Trophoblast cell (in vitro differentiated cells and primary cell): ENCODE results near the gene LELP1. TPM values are rescaled to one million over a fixed set of nuclear protein-coding genes. Genes with fewer than 3 reads are reported as not detected.
A peak's percentile ranks its signal among the peaks of the same experiment; 100 is the strongest.

Source experiments
- DNase-seq, 2 donors: peaks; one replicate each; pipeline ENCODE4 v3.0.0-alpha.2; 2016
- H2AFZ ChIP-seq: 2 replicates; pipeline ENCODE4 v1.6.1; 2013; ENCODE audit warnings: low read length, moderate library complexity, mild to moderate bottlenecking; ENCODE audit not compliant: insufficient read depth, poor library complexity
- H2AK5ac ChIP-seq: 2 replicates; pipeline ENCODE4 v1.6.1; 2013; ENCODE audit warnings: mild to moderate bottlenecking, low read length
- H2BK120ac ChIP-seq: 2 replicates; pipeline ENCODE4 v1.6.1; 2013; ENCODE audit warnings: low read length, mild to moderate bottlenecking, moderate library complexity; ENCODE audit not compliant: insufficient read depth, poor library complexity
- H2BK12ac ChIP-seq: 2 replicates; pipeline ENCODE4 v1.6.1; 2013; ENCODE audit warnings: mild to moderate bottlenecking, low read length, moderate library complexity
- H2BK5ac ChIP-seq: 2 replicates; pipeline ENCODE4 v1.6.1; 2013; ENCODE audit warnings: low read length, low read depth, moderate library complexity, mild to moderate bottlenecking; ENCODE audit not compliant: poor library complexity
- H3K14ac ChIP-seq: 2 replicates; pipeline ENCODE4 v1.6.1; 2013; ENCODE audit warnings: mild to moderate bottlenecking, low read length
- H3K18ac ChIP-seq: 2 replicates; pipeline ENCODE4 v1.6.1; 2013; ENCODE audit warnings: mild to moderate bottlenecking, low read length
- H3K23ac ChIP-seq: 2 replicates; pipeline ENCODE4 v1.6.1; 2013; ENCODE audit warnings: low read length
- H3K27ac ChIP-seq: 2 replicates; pipeline ENCODE4 v1.5.1; 2013; ENCODE audit warnings: low read depth, mild to moderate bottlenecking, inconsistent platforms, low read length, moderate library complexity
- H3K27me3 ChIP-seq: 2 replicates; pipeline ENCODE4 v1.6.1; 2013; ENCODE audit warnings: inconsistent platforms, mild to moderate bottlenecking, low read length, moderate library complexity; ENCODE audit not compliant: insufficient read depth
- H3K36me3 ChIP-seq, 2 experiments: 1 replicate in 1 of 2; 2 replicates in 1 of 2; pipeline ENCODE4 v1.6.1; 2013; ENCODE audit warnings: low read length in 2 of 2, mild to moderate bottlenecking in 2 of 2, moderate library complexity in 1 of 2; ENCODE audit not compliant: insufficient read depth in 2 of 2, control insufficient read depth in 1 of 2
- H3K4ac ChIP-seq: 2 replicates; pipeline ENCODE4 v1.6.1; 2013; ENCODE audit warnings: low read depth, mild to moderate bottlenecking, low read length, moderate library complexity
- H3K4me1 ChIP-seq, 2 experiments: 1 replicate in 1 of 2; 2 replicates in 1 of 2; pipeline ENCODE4 v1.6.1; 2013; ENCODE audit warnings: low read length in 2 of 2, mild to moderate bottlenecking in 2 of 2, moderate library complexity in 1 of 2; ENCODE audit not compliant: insufficient read depth in 2 of 2, control insufficient read depth in 1 of 2
- H3K4me2 ChIP-seq: 2 replicates; pipeline ENCODE4 v1.6.1; 2013; ENCODE audit warnings: inconsistent platforms, mild to moderate bottlenecking, low read length, moderate library complexity
- H3K4me3 ChIP-seq: 2 replicates; pipeline ENCODE4 v1.5.1; 2013; ENCODE audit warnings: mild to moderate bottlenecking, low read depth, low read length, inconsistent platforms
- H3K79me1 ChIP-seq: one replicate; pipeline ENCODE4 v1.6.1; 2013; ENCODE audit warnings: low read length
- H3K79me2 ChIP-seq: 2 replicates; pipeline ENCODE4 v1.6.1; 2013; ENCODE audit warnings: low read length, mild to moderate bottlenecking; ENCODE audit not compliant: control insufficient read depth, insufficient read depth, poor library complexity
- H3K9ac ChIP-seq: 2 replicates; pipeline ENCODE4 v1.6.1; 2013; ENCODE audit warnings: mild to moderate bottlenecking, low read length
- H3K9me3 ChIP-seq: 2 replicates; pipeline ENCODE4 v1.6.1; 2013; ENCODE audit warnings: low read depth, mild to moderate bottlenecking, control low read depth, inconsistent platforms, low read length; ENCODE audit not compliant: insufficient read depth
- H4K12ac ChIP-seq: 2 replicates; pipeline ENCODE4 v1.6.1; 2013; ENCODE audit warnings: low read depth, mild to moderate bottlenecking, low read length, moderate library complexity
- H4K8ac ChIP-seq: 2 replicates; pipeline ENCODE4 v1.6.1; 2013; ENCODE audit warnings: low read depth, mild to moderate bottlenecking, low read length, moderate library complexity
- H4K91ac ChIP-seq: one replicate; pipeline ENCODE4 v1.6.1; 2013; ENCODE audit warnings: low read depth, mild to moderate bottlenecking, low read length, moderate library complexity
- WGBS: extraction: QIAGEN DNeasy Blood & Tissue Kit; methylation state at CpG from one replicate; pipeline ENCODE4 v1.1.7; 2013; ENCODE audit warnings: missing lambda C conversion rate; ENCODE audit not compliant: insufficient read length, insufficient coverage; ENCODE audit errors: extremely low coverage; 5-methylcytosine and 5-hydroxymethylcytosine counted together
- polyA plus RNA-seq: library from polyadenylated mRNA; stranded (reverse); fragments of 200-250 nt; gene quantifications from 2 replicates; pipeline ENCODE4 v1.2.3, GENCODE V29; 2013

LELP1 gene
- not detected in 2 replicates for polyA plus RNA-seq

DNA sequence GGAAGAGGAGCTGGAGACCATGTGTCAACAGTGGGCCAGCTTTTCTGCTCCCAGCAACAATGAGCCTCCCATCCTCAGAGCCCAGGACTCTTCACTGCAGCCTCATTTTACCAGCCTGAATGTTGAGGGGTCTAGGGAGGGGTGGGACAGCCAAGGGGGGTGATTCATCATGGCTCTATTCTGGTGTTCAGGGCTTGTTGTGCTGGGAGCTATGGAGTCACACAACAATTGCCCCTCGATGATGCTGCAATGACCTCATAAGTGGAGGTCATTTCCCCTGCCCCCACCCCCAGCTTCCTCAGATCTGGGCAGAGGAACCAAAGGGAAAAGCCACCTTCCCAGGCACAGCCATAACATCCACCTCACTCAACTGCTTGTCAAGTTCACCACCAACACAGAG lies at the start of gene LELP1:
TSS of gene LELP1 (plus strand) at position 301 of the 400 bp plus-strand sequence. CDS start 1,278 bp downstream, outside the sequence.
- Histone ChIP-seq H3K18ac (no peak within 1 kb of the TSS), H2BK120ac (no peak within 1 kb of the TSS), H3K36me3 (no peaks in the 10 kb centered on the region), H3K9me3 (no peaks in the 10 kb centered on the region), H3K9ac (no peak within 1 kb of the TSS), H3K4me2 (no peak within 1 kb of the TSS), H3K4ac (no peak within 1 kb of the TSS), H3K79me1 (no peaks in the 10 kb centered on the region), H2AFZ (no peak within 1 kb of the TSS), H2AK5ac (no peak within 1 kb of the TSS), H2BK5ac (no peak within 1 kb of the TSS), H2BK12ac (no peak within 1 kb of the TSS), H3K4me1 (no peaks in the 10 kb centered on the region), H3K4me3 (no peak within 1 kb of the TSS), H4K91ac (no peak within 1 kb of the TSS), H3K79me2 (no peaks in the 10 kb centered on the region), H3K23ac (no peak within 1 kb of the TSS), H4K12ac (no peak within 1 kb of the TSS), H3K14ac (no peak within 1 kb of the TSS), H3K27ac (no peak within 1 kb of the TSS), H3K27me3 (no peaks in the 10 kb centered on the region), H4K8ac (no peak within 1 kb of the TSS)
- no CpG with 5 or more reads among the region's 1 CpG for WGBS
- DNase-seq = no peak

DNA sequence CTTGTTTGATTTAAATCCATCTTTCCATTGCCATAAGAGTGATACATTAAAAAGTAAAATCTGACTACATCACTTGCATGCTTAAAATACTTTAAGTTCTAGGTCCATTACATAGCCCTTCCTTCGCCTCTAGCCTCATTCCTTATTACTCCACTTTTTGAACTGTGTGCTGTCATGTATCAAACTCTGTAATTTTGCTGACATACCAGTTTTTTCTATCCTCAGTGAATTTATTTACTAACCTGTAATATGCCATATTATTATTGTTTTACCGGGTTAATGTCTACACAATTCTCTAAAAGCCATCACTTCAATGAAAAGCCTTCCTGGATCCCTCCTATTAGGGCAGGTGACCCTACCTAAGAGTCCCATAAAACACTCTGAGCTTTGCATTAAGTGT lies 47.7 kb upstream of the LELP1 start:
- Histone ChIP-seq H2BK12ac (no peak overlapping the region), H2AK5ac (no peak overlapping the region), H3K14ac (no peak overlapping the region), H3K23ac (no peak overlapping the region), H4K91ac (no peak overlapping the region), H3K18ac (no peak overlapping the region), H3K4ac (no peak overlapping the region), H4K12ac (no peak overlapping the region), H3K4me3 (no peak overlapping the region), H2BK5ac (no peak overlapping the region), H3K27me3 (no peaks in the 10 kb centered on the region), H3K4me2 (no peak overlapping the region), H3K4me1 (no peaks in the 10 kb centered on the region), H3K36me3 (no peaks in the 10 kb centered on the region), H3K79me2 (no peaks in the 10 kb centered on the region), H2AFZ (no peak overlapping the region), H4K8ac (no peak overlapping the region), H3K27ac (no peak overlapping the region), H3K9me3 (peaks cover 7% of the 10 kb centered on the region), H3K9ac (no peak overlapping the region), H2BK120ac (no peak overlapping the region), H3K79me1 (no peaks in the 10 kb centered on the region)
- DNase-seq = peak in 1 of 2 donors; percentile 64
- WGBS = no CpG with 5 or more reads among the region's 2 CpGs

DNA sequence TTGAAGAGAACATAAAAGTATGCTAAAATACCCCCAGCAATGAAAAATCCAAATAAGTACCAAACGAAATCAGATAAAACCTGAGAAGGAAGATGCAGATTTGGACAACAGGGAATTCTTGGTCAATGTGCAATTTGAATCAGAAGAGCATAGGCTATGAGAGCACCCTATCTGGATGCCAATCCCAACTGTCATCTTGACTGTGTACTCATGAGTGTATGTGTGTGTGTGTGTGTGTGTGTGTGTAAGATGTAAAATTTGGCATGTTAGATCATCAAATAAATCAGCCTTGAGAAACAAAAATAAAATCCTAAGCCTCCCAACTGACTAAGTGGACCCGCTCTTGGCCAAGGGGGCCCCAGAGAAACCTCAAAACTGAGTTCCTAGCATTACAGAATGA lies 34.5 kb upstream of the LELP1 start:
- WGBS = no CpG with 5 or more reads among the region's 2 CpGs

DNA sequence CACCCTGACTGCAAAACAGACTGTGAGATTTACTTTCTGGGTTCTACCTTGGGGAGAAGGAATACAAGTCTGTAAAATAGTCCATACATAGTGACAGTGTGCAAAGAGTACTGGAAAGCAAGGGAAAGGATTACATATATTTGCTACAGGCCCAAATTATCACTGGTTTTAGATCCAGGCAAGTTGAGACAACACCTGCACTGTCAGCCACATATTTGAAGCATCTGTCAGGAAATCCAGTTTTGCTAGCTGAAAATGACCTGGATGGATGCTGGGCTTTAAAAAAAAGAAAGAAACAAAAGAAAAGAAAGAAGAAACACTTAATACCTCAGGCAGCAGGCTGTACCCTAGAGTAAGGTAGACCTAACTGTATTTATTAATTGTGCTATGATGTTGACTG lies 28.6 kb upstream of the LELP1 start:
- no peak overlapping the region for H3K4me2 ChIP-seq
- H4K91ac ChIP-seq = no peak overlapping the region
- no peaks in the 10 kb centered on the region for H3K27me3 ChIP-seq
- no peak overlapping the region for H3K4me3 ChIP-seq
- no peaks in the 10 kb centered on the region for H3K9me3 ChIP-seq
- no peak overlapping the region for H3K14ac ChIP-seq
- no peaks in the 10 kb centered on the region for H3K79me2 ChIP-seq
- H3K4me1 ChIP-seq = no peaks in the 10 kb centered on the region
- H3K4ac ChIP-seq = no peak overlapping the region
- no peak overlapping the region for H2BK120ac ChIP-seq
- no peak overlapping the region for H4K8ac ChIP-seq
- H3K23ac ChIP-seq = no peak overlapping the region
- H2BK12ac ChIP-seq = no peak overlapping the region
- no peak overlapping the region for H3K27ac ChIP-seq
- H3K79me1 ChIP-seq = no peaks in the 10 kb centered on the region
- H2AFZ ChIP-seq = no peak overlapping the region
- peak in 1 of 2 donors; percentile 23 for DNase-seq
- no peak overlapping the region for H3K9ac ChIP-seq
- H4K12ac ChIP-seq = no peak overlapping the region
- no peak overlapping the region for H3K18ac ChIP-seq
- H3K36me3 ChIP-seq = no peaks in the 10 kb centered on the region
- no peak overlapping the region for H2AK5ac ChIP-seq
- no peak overlapping the region for H2BK5ac ChIP-seq

More for the DNA sequence above, 34.5 kb upstream of the LELP1 start:
- Histone ChIP-seq H2AK5ac (no peak overlapping the region), H3K27me3 (no peaks in the 10 kb centered on the region), H4K8ac (no peak overlapping the region), H3K4me3 (no peak overlapping the region), H3K4ac (no peak overlapping the region), H3K9me3 (no peaks in the 10 kb centered on the region), H3K14ac (no peak overlapping the region), H2AFZ (no peak overlapping the region), H3K36me3 (no peaks in the 10 kb centered on the region), H3K79me1 (no peaks in the 10 kb centered on the region), H2BK12ac (no peak overlapping the region), H3K27ac (no peak overlapping the region), H3K4me1 (no peaks in the 10 kb centered on the region), H4K12ac (no peak overlapping the region), H3K9ac (no peak overlapping the region), H4K91ac (no peak overlapping the region), H3K4me2 (no peak overlapping the region), H2BK120ac (no peak overlapping the region), H3K79me2 (no peaks in the 10 kb centered on the region), H3K23ac (no peak overlapping the region), H3K18ac (no peak overlapping the region), H2BK5ac (no peak overlapping the region)
- DNase-seq = peak in 1 of 2 donors; percentile 15
